ENCODE data around the gene CCDC12. TPM values are rescaled to one million over a fixed set of nuclear protein-coding genes. Genes with fewer than 3 reads are reported as not detected.

CCDC12 gene
- 24.7 and 35.8 TPM in 2 replicates for total RNA-seq

DNA sequence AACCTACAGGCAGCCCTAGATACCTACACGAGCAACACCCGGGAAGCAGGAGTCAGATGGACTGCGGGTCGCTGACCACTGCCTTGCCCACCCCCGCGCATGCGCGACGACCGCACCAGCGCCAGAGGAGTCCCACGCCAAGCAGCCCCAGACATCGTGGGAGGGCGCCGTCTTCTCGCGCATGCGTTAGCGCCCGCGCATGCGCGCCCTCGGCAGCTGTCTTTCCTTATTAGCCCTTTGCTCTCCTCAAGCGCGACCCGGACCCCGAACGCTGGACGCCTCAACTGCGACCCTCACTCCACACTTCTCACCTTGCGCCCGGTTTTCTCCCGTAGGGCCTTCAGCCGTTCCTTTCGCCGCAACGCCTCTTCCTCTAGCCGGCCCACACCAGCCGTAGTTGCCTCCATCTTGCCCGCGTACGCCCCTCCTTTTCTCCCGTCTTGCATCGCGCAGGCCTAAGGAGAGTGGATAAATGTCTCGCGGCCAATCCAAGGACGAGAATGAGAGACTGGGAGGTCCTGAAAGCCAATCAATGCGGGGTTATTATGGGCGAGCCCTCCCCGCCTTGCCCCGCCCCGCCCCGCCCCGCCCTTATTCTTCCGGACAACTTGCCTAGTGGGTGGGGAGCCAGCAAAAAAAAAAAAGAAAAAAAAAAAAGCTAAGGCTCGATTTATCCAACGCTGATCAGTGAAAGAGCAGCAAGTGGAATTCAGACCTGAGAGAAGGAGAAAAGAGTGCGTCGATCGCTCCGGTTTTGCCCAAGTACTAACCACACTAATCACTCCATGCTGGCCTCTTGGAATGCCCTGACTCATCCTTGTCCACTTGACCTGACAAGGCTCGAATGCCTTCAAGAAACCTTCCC lies at the start of gene CCDC12:
Gene CCDC12 (minus strand): TSS at position 420 of the 865 bp plus-strand sequence. CDS start 13 bp downstream, at position 407.

DNA sequence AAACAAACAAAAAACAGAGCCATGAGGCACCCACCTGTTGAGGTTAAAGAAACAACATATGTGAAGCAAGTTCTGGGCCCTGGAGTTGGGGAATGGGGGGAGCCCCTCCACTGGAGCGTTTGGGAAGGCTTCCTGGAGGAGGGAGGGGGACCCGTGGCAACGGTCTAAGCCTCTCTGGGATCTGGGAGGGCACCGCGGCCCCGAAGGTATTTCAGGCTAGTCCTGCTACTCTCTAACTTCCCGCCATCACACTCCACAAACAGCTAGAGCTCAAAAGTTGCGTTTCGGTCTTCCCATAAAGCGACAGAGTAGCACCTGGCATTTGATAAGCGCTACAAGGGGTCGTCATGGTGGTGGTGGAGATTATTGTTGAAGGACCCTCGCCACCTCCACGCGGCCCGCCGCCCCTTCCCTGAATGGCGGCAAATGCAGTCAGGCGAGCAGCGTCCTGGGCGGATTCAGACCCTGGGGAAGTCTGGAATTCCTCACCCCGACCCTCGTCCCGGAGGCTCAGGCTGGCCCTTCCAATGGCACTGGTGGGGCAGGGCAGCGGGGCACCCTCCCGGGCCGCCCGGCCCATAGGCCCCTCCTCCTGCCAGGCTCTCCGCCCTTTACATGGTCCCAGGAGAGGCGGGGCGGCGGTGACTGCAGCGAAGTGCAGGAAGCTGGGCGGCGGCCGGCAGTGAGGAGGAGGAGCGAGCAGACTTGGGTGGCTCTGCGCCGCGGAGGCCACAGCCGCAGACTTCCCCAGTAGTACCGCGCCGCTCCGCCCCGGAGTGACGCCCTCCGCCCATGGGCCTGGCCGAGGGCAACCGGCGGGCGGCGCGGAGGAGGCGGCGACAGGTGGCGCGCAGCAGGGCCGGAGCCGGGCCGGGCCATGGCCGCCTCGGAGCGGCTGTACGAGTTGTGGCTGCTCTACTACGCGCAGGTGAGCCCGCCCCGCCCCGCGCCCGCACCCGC lies 2.7 kb upstream of the CCDC12 start, which contains the start of gene NBEAL2:
Gene NBEAL2 (plus strand): TSS at position 682 of the 960 bp plus-strand sequence. CDS start 196 bp downstream, at position 878.

GRCh38 chr3:46877406-46878125 lies 99.0 kb downstream of the CCDC12 start, which contains the start of gene PTH1R:
Gene PTH1R (plus strand): TSS chr3:46877721. CDS start chr3:46883560, 5,839 bp downstream.

Other genes with a start within 250 kb of the CCDC12 start
- not detected in 2 replicates for gene MYL3, start 113.3 kb downstream of the CCDC12 start, total RNA-seq
- gene PTH1R, start 99.0 kb downstream of the CCDC12 start, total RNA-seq: 0.34 and 0.59 TPM in 2 replicates
- 6.4 TPM in 2 replicates for gene NBEAL2, start 2.9 kb upstream of the CCDC12 start, total RNA-seq
- 10.9 and 13.8 TPM in 2 replicates for gene SETD2, start 187.4 kb upstream of the CCDC12 start, total RNA-seq